ENCODE measurements around the gene MTUS2. TPM values are rescaled to one million over a fixed set of nuclear protein-coding genes. Genes with fewer than 3 reads are reported as not detected.
A peak's percentile ranks its signal among the peaks of the same experiment; 100 is the strongest.

The MTUS2 gene
- total and polyA plus RNA-seq, 2 donors (not counting 3 experiments of a cell fraction or from before 2014, with no cell fraction given) = not detected

DNA sequence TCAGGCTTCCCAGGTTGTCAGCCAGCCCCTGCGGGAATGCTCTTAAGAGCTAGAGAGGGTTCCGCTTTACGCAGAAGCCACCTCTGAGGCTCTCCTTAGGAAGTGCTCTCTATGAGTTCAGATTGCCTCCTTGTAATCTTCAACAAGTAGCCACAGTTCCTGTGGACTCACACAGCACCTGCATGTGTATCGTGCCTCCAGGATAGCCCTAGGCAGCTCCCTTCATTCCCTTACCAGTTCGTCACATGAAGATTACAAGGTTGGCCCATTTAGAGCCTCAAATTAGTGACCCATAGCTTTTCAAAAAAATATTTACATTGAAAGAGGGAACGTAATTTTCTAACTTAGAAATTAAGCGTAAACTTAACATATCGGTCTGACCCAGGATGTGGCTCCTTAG lies 284.3 kb downstream of the MTUS2 start:
- CTCF ChIA-PET = no interaction called here

DNA sequence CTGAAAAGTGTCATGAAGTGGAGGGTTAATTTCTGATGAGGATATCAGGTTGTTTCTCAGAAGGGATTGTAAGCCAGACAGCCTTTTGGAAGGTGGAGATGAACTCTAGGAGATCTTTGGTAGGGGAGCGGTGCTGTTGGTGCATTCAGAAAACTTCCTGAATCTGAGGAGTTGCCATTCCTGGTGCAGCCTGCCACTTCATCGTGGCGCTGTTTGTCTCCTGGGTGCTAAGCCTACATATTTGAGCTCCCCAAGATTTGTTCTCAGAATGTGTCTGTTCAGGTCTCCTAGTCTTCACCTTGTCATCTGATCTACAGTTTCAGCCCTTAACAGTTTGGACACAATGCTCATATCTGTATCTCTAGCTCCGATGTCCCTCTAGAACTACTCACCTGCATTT lies 285.6 kb downstream of the MTUS2 start:
- no peaks in the 10 kb centered on the region for H3K9me1 ChIP-seq (replicated peaks; ENCODE audit: control insufficient read depth, extremely low read depth, insufficient read depth, low read length)
- dilution Hi-C loops (cut with MboI; ENCODE audit: extremely low pct_ligation_motif_present, low sequenced_read_pairs) = no loop called here
- no peaks in the 10 kb centered on the region for H3K79me2 ChIP-seq (ENCODE audit: control insufficient read depth, insufficient read depth, low read length)
- H3K4me2 ChIP-seq (ENCODE audit: insufficient read depth, low read length) = no peak overlapping the region
- H3K4me1 ChIP-seq (ENCODE audit: control insufficient read depth, extremely low read depth, insufficient read depth, low read length) = no peaks in the 10 kb centered on the region
- no peak overlapping the region for H3K9ac ChIP-seq (replicated peaks; ENCODE audit: extremely low read depth, insufficient read depth, low read length)
- ChIA-PET CTCF (no interaction called here), POLR2A (no interaction called here)
- no TSS peak for BruUV-seq (replicated peaks)
- TF ChIP-seq, protein P1, sequence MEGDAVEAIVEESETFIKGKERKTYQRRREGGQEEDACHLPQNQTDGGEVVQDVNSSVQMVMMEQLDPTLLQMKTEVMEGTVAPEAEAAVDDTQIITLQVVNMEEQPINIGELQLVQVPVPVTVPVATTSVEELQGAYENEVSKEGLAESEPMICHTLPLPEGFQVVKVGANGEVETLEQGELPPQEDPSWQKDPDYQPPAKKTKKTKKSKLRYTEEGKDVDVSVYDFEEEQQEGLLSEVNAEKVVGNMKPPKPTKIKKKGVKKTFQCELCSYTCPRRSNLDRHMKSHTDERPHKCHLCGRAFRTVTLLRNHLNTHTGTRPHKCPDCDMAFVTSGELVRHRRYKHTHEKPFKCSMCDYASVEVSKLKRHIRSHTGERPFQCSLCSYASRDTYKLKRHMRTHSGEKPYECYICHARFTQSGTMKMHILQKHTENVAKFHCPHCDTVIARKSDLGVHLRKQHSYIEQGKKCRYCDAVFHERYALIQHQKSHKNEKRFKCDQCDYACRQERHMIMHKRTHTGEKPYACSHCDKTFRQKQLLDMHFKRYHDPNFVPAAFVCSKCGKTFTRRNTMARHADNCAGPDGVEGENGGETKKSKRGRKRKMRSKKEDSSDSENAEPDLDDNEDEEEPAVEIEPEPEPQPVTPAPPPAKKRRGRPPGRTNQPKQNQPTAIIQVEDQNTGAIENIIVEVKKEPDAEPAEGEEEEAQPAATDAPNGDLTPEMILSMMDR (IDR thresholded peaks at IDR 0.05; ENCODE audit: extremely low read depth in 1 of 2, insufficient read depth in 1 of 2, low read depth in 1 of 2, low read length in 2 of 2) = peak in 1 of 2 donors; percentile 8
- TF ChIP-seq POLR2AphosphoS5 (IDR thresholded peaks at IDR 0.05; ENCODE audit: insufficient read depth, low read depth, low read length) = no peak
- no peak overlapping the region for H2AFZ ChIP-seq (ENCODE audit: low read depth, low read length)
- no peak overlapping the region for H3K27ac ChIP-seq (ENCODE audit: insufficient read depth, low read depth, low read length)
- DNase-seq (ENCODE audit: low read depth, low spot score) = no peak
- no peaks in the 10 kb centered on the region for H4K20me1 ChIP-seq (replicated peaks; ENCODE audit: control insufficient read depth, extremely low read depth, insufficient read depth, low read length)
- FAIRE-seq = no peak
- no peaks in the 10 kb centered on the region for H3K9me3 ChIP-seq (replicated peaks; ENCODE audit: control insufficient read depth, insufficient read depth, low read length)
- H3K36me3 ChIP-seq (ENCODE audit: control insufficient read depth in 2 of 2, extremely low read depth in 1 of 2, insufficient read depth in 2 of 2, low read length in 2 of 2) = no peaks in the 10 kb centered on the region
- no peaks in the 10 kb centered on the region for H3K27me3 ChIP-seq (ENCODE audit: control insufficient read depth in 2 of 2, insufficient read depth in 2 of 2, low read length in 2 of 2)
- no peak overlapping the region for H3K4me3 ChIP-seq (replicated peaks in 1 of 3; ENCODE audit: insufficient read depth in 1 of 3, low read depth in 1 of 3, low read length in 3 of 3)
- intact Hi-C loops (cut with micrococcal nuclease) = no loop called here

More for the DNA sequence above, 284.3 kb downstream of the MTUS2 start:
- BruUV-seq (replicated peaks) = no TSS peak
- Histone ChIP-seq H3K79me2 (ENCODE audit: control insufficient read depth, insufficient read depth, low read length) (no peaks in the 10 kb centered on the region), H3K27me3 (ENCODE audit: control insufficient read depth in 2 of 2, insufficient read depth in 2 of 2, low read length in 2 of 2) (no peaks in the 10 kb centered on the region), H2AFZ (ENCODE audit: low read depth, low read length) (no peak overlapping the region), H3K9me3 (replicated peaks; ENCODE audit: control insufficient read depth, insufficient read depth, low read length) (no peaks in the 10 kb centered on the region), H3K36me3 (ENCODE audit: control insufficient read depth in 2 of 2, extremely low read depth in 1 of 2, insufficient read depth in 2 of 2, low read length in 2 of 2) (no peaks in the 10 kb centered on the region), H3K4me2 (ENCODE audit: insufficient read depth, low read length) (no peak overlapping the region), H3K9ac (replicated peaks; ENCODE audit: extremely low read depth, insufficient read depth, low read length) (no peak overlapping the region), H3K4me3 (replicated peaks in 1 of 3; ENCODE audit: insufficient read depth in 1 of 3, low read depth in 1 of 3, low read length in 3 of 3) (no peak overlapping the region), H3K4me1 (ENCODE audit: control insufficient read depth, extremely low read depth, insufficient read depth, low read length) (no peaks in the 10 kb centered on the region), H3K9me1 (replicated peaks; ENCODE audit: control insufficient read depth, extremely low read depth, insufficient read depth, low read length) (no peaks in the 10 kb centered on the region), H3K27ac (ENCODE audit: insufficient read depth, low read depth, low read length) (no peak overlapping the region), H4K20me1 (replicated peaks; ENCODE audit: control insufficient read depth, extremely low read depth, insufficient read depth, low read length) (no peaks in the 10 kb centered on the region)
- dilution Hi-C loops (cut with MboI; ENCODE audit: extremely low pct_ligation_motif_present, low sequenced_read_pairs) (no loop called here), intact Hi-C loops (cut with micrococcal nuclease) (no loop called here)
- no peak for FAIRE-seq
- POLR2A ChIA-PET = no interaction called here
- DNase-seq (ENCODE audit: low read depth, low spot score) = no peak
- TF ChIP-seq, protein P2, sequence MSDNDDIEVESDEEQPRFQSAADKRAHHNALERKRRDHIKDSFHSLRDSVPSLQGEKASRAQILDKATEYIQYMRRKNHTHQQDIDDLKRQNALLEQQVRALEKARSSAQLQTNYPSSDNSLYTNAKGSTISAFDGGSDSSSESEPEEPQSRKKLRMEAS (IDR thresholded peaks at IDR 0.05; ENCODE audit: insufficient read depth, insufficient read length) = no peak
- TF ChIP-seq, protein P1 (IDR thresholded peaks at IDR 0.05; ENCODE audit: extremely low read depth in 1 of 2, insufficient read depth in 1 of 2, low read depth in 1 of 2, low read length in 2 of 2) = no peak
- TF ChIP-seq FOS (IDR thresholded peaks at IDR 0.05; ENCODE audit: borderline replicate concordance, insufficient read depth, low read length) (no peak), JUN (IDR thresholded peaks at IDR 0.05; ENCODE audit: borderline replicate concordance, insufficient read depth, insufficient read length, low read depth) (no peak)
